ENCODE results near the gene MASP2.

DNA sequence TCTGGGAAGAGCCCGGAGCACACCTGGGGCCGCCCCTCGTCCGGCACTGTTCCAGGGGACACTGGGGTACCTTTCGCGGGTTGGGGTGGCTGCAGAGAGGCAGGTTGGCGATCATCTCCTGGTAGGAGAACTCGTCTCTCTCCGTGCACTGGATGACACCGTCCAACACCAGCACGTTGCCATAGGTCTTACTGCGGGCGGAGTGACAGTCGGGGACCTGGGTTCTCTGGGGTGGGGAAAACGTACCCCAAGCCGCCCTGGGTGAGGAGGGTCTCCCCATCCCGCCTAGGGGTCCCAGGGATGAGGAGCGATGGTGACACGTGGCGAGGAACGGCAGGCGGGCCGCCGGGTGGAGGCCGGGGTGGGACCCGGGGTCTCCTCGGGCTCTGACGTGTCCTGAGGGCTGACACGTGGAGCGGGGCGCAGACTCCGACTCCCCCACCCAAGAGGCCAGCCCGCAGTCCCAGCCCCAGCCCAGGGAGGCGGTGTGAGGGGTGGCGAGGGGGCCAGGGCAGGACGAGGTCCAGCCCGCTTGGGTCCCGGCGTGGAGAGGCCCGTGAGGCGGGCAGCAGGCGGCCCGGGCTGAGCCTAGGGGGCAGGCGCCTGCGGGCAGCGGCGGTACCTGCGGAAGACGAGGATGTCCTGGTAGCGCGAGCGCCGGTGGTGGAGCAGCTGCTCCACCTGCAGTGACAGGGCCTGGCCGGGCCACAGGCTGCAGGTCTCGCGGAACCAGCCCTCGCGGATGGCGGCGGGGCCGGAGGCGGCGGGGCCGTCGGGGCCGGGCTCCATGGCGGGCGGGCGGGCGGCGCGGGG is 12.3 kb upstream of the MASP2 start:
- TF ChIP-seq, protein P1, sequence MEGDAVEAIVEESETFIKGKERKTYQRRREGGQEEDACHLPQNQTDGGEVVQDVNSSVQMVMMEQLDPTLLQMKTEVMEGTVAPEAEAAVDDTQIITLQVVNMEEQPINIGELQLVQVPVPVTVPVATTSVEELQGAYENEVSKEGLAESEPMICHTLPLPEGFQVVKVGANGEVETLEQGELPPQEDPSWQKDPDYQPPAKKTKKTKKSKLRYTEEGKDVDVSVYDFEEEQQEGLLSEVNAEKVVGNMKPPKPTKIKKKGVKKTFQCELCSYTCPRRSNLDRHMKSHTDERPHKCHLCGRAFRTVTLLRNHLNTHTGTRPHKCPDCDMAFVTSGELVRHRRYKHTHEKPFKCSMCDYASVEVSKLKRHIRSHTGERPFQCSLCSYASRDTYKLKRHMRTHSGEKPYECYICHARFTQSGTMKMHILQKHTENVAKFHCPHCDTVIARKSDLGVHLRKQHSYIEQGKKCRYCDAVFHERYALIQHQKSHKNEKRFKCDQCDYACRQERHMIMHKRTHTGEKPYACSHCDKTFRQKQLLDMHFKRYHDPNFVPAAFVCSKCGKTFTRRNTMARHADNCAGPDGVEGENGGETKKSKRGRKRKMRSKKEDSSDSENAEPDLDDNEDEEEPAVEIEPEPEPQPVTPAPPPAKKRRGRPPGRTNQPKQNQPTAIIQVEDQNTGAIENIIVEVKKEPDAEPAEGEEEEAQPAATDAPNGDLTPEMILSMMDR (IDR thresholded peaks at IDR 0.05) = no peak
- TF ChIP-seq POLR2A (IDR thresholded peaks at IDR 0.05) = no peak
